Duodenal mucosa (tissue), 2 donors: ENCODE data around the gene NETO2.

Source experiments
- H3K27ac ChIP-seq: one replicate; pipeline ENCODE4 v1.7.0; 2013; ENCODE audit warnings: low read depth, low read length
- H3K27me3 ChIP-seq, 2 donors: one replicate each; pipeline ENCODE4 v1.7.0; 2013; ENCODE audit warnings: low read length in 2 of 2, control low read depth in 1 of 2; ENCODE audit not compliant: insufficient read depth in 2 of 2, control insufficient read depth in 1 of 2
- H3K36me3 ChIP-seq, 2 donors: one replicate each; pipeline ENCODE4 v1.7.0; 2013; ENCODE audit warnings: low read length in 2 of 2, control low read depth in 1 of 2; ENCODE audit not compliant: insufficient read depth in 2 of 2, control insufficient read depth in 1 of 2
- H3K4me1 ChIP-seq, 2 donors: one replicate each; pipeline ENCODE4 v1.7.0; 2013; ENCODE audit warnings: low read length in 2 of 2, control low read depth in 1 of 2; ENCODE audit not compliant: insufficient read depth in 2 of 2, control insufficient read depth in 1 of 2
- H3K4me3 ChIP-seq, 2 donors: one replicate each; pipeline ENCODE4 v1.7.0; 2013; ENCODE audit warnings: low read length in 2 of 2, low read depth in 1 of 2
- H3K9ac ChIP-seq, 2 donors: one replicate each; pipeline ENCODE4 v1.7.0; 2013; ENCODE audit warnings: low read length in 2 of 2, low read depth in 1 of 2
- H3K9me3 ChIP-seq, 2 donors: one replicate each; pipeline ENCODE4 v1.7.0; 2013; ENCODE audit warnings: low read length in 2 of 2, control low read depth in 1 of 2; ENCODE audit not compliant: control insufficient read depth in 1 of 2

NETO2 gene

GRCh38 chr16:47046726-47047523, 96.8 kb downstream of the NETO2 start:
- Histone ChIP-seq H3K27ac (no peak overlapping the region), H3K36me3 (no peaks in the 10 kb centered on the region), H3K9ac (no peak overlapping the region), H3K4me3 (no peak overlapping the region), H3K4me1 (no peaks in the 10 kb centered on the region), H3K9me3 (no peaks in the 10 kb centered on the region), H3K27me3 (no peaks in the 10 kb centered on the region)

DNA sequence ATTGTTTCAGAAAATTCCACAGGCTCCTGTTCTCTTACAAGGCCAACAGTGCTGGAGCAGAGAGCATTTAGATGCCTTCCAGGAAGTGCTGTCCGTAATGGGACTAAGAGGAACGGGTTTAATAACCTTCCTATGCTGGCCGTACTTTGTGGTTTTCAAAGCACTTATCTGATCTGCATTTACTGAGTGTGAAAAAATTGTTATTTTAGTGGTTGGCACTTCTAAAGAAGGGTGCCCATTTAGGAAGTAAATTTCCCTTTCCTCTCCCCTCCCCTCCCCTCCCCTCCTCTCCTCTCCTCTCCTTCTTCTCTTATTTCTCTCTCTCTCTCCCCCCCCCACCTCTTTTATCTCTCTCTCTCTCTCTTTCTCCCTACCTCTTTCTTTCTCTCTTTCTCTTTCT, 98.3 kb downstream of the NETO2 start:
- no peaks in the 10 kb centered on the region for H3K27me3 ChIP-seq
- no peak overlapping the region for H3K9ac ChIP-seq
- H3K27ac ChIP-seq = no peak overlapping the region
- no peaks in the 10 kb centered on the region for H3K4me1 ChIP-seq
- no peaks in the 10 kb centered on the region for H3K36me3 ChIP-seq
- H3K4me3 ChIP-seq = no peak overlapping the region
- no peaks in the 10 kb centered on the region for H3K9me3 ChIP-seq

DNA sequence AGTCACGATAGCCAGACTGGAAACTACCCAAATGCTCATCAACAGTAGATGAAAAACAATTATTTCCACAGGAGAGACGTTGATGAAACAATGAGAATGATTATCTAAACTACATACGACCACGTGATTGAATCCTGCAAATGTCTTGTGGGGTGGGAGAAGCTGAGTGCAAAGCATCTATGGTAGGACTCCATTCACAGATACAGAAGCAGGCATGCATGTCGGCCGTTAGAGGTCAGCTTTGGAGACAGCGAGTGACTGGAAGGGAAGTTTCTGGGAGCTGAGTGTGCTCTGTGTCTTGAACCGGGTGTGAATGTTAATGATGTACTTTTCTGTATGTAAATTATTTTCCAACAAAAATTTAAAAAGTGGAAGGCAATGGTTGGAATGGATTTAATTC, 98.7 kb downstream of the NETO2 start:
- no peak overlapping the region for H3K27ac ChIP-seq
- no peak overlapping the region for H3K9ac ChIP-seq
- no peaks in the 10 kb centered on the region for H3K27me3 ChIP-seq
- H3K36me3 ChIP-seq = no peaks in the 10 kb centered on the region
- H3K4me1 ChIP-seq = no peaks in the 10 kb centered on the region
- H3K4me3 ChIP-seq = no peak overlapping the region
- H3K9me3 ChIP-seq = no peaks in the 10 kb centered on the region

- Histone ChIP-seq H3K9ac (no peak overlapping the region), H3K4me3 (no peak overlapping the region), H3K4me1 (no peaks in the 10 kb centered on the region), H3K9me3 (no peaks in the 10 kb centered on the region), H3K27ac (no peak overlapping the region), H3K36me3 (no peaks in the 10 kb centered on the region), H3K27me3 (no peaks in the 10 kb centered on the region)
Observed at GRCh38 chr16:47043970-47044684, 99.6 kb downstream of the NETO2 start.

DNA sequence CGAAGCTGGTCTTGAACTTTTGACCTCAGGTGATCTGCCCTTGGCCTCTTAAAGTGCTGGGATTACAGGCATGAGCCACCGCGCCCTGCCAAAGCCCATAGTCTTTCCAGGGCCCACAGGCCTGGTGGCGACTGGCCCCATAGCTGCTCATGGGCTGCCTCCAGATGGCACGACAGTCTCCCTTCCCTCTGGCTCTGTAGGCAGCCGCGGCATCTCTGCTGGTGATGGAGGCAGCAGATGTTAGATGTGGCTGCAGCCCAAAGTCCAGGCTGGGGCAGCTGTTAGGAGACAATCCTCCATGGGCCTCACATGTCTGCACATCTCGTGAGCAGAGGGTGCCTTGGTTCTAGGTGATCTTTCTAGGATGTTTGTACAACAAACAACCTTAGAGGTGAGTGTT, 100.5 kb downstream of the NETO2 start:
- H3K27ac ChIP-seq = no peak overlapping the region
- no peaks in the 10 kb centered on the region for H3K9me3 ChIP-seq
- no peak overlapping the region for H3K4me3 ChIP-seq
- no peak overlapping the region for H3K9ac ChIP-seq
- H3K4me1 ChIP-seq = no peaks in the 10 kb centered on the region
- no peaks in the 10 kb centered on the region for H3K36me3 ChIP-seq
- no peaks in the 10 kb centered on the region for H3K27me3 ChIP-seq

DNA sequence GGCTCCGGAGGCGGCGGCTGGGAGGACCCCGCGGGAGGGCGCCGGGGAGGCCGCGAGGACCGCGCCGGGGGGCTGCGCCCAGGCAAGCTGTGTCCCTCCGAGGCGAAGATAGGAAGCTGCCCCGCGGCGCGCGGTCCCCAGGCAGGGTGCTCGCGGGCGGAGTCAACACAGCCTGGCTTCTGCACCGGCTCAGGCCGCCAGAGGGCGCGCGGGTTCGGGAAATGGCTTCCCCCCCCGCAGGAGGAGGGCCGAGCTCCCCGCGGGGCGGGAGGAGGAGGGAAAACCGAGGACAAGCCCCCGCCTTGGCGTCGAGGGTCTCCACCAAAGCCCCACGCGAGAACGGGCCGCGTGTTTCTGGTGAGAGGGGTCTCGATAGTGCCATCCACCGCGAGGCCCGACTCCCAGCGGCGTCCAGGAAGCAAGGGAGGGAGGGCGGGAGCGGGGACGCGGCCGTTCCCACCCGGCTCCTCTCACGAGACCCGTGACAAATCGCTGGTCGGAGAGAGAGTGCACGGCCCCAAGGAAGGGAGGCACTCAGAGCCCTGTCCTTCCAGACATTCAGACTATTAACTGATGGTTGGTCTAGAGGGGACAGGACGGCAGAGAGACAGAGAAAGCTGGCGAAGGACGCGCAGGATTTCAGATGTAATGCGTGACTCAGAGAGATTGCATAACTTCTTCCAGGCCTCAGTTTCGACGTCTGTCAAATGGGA, 105.8 kb downstream of the NETO2 start:
- Histone ChIP-seq H3K4me3 (peak overlapping the region; percentile 63 to 66), H3K9ac (peak overlapping the region; percentile 10 to 52), H3K9me3 (no peaks in the 10 kb centered on the region), H3K27me3 (no peaks in the 10 kb centered on the region), H3K27ac (no peak overlapping the region), H3K4me1 (no peaks in the 10 kb centered on the region), H3K36me3 (no peaks in the 10 kb centered on the region)

DNA sequence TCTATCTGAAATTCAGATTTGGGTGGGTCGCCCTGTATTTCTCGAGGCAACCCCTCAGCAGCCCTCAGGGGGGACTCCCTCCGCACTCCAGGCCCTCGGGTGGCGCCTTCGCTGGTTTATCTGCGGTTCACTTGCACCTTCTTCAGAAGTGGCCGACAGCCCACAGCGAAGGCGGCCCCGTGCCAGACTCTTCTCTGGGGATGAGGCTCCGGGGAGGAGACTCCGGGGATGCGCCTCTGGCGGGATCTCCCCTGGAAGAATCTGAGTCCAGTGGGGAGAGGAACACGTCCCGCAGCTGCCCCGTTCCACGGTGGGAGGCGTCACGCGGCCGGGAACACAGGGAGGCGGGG, 106.4 kb downstream of the NETO2 start:
- Histone ChIP-seq H3K4me1 (no peaks in the 10 kb centered on the region), H3K9ac (peak overlapping the region in 1 of 2 donors; percentile 10), H3K27ac (no peak overlapping the region), H3K9me3 (no peaks in the 10 kb centered on the region), H3K36me3 (no peaks in the 10 kb centered on the region), H3K4me3 (peak overlapping the region; percentile 63 to 66), H3K27me3 (no peaks in the 10 kb centered on the region)

- no peak overlapping the region for H3K9ac ChIP-seq
- H3K4me3 ChIP-seq = no peak overlapping the region
- no peaks in the 10 kb centered on the region for H3K9me3 ChIP-seq
- H3K36me3 ChIP-seq = no peaks in the 10 kb centered on the region
- no peak overlapping the region for H3K27ac ChIP-seq
- no peaks in the 10 kb centered on the region for H3K4me1 ChIP-seq
- no peaks in the 10 kb centered on the region for H3K27me3 ChIP-seq
Observed at GRCh38 chr16:47036201-47036600, 107.5 kb downstream of the NETO2 start.

DNA sequence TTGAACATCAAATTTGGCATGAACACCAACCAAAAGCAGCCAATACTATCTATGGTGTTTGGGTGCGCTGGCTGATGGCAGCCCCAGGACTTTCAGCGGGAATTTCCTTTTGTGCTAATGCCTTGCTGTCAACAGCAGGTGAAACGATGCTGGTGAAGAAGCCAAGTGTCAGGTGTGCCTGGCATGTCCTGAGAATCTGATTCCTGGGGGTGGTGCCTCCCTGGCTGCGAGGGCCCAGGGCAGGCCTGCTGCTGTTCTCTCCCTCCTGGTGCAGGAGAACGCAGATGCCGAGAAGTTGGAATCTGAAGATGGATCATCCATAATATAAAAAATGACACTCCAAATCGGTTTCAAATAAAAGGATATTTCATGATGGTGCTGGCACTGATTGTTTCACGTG, 108.3 kb downstream of the NETO2 start:
- Histone ChIP-seq H3K36me3 (no peaks in the 10 kb centered on the region), H3K9ac (no peak overlapping the region), H3K9me3 (no peaks in the 10 kb centered on the region), H3K27me3 (no peaks in the 10 kb centered on the region), H3K27ac (no peak overlapping the region), H3K4me1 (no peaks in the 10 kb centered on the region), H3K4me3 (no peak overlapping the region)

- Histone ChIP-seq H3K9ac (no peak overlapping the region), H3K4me1 (no peaks in the 10 kb centered on the region), H3K9me3 (no peaks in the 10 kb centered on the region), H3K4me3 (no peak overlapping the region), H3K27ac (no peak overlapping the region), H3K36me3 (no peaks in the 10 kb centered on the region), H3K27me3 (no peaks in the 10 kb centered on the region)
Observed at GRCh38 chr16:47034455-47034854, 109.3 kb downstream of the NETO2 start.
